GM12865 (cell line): ENCODE measurements around the gene CEBPG.

Source experiments
- DNase-seq: peaks from one replicate; pipeline ENCODE4 v3.0.0; 2010; ENCODE audit warnings: low read depth
- H3K4me3 ChIP-seq: 2 replicates; pipeline ENCODE4 v1.5.1; 2011; ENCODE audit warnings: mild to moderate bottlenecking, low read depth, low read length, control low read depth
- CTCF ChIP-seq: IDR thresholded peaks from 2 replicates; pipeline ENCODE4 v1.5.1; 2011; ENCODE audit warnings: low read length, control low read depth, low read depth, inconsistent platforms; ENCODE audit not compliant: insufficient read depth; ENCODE audit errors: missing control alignments

The CEBPG gene

GRCh38 chr19:33429891-33430673 is 56.6 kb downstream of the CEBPG start:
- no peak for DNase-seq
- no peak for TF ChIP-seq CTCF
- H3K4me3 ChIP-seq = no peak overlapping the region

- peak; percentile 67 for DNase-seq
- H3K4me3 ChIP-seq = no peak overlapping the region
- TF ChIP-seq CTCF = peak; percentile 87
Measured at GRCh38 chr19:33430674-33431277, 57.3 kb downstream of the CEBPG start.

GRCh38 chr19:33432015-33432414 is 58.5 kb downstream of the CEBPG start:
- DNase-seq = no peak
- no peak for TF ChIP-seq CTCF
- no peak overlapping the region for H3K4me3 ChIP-seq
